GM20431 (cell line): ENCODE results near the gene SKIL.
"Not testable (repeated sequence)": the region's sequence is repeated elsewhere in the genome, so short reads cannot be mapped to it uniquely, and the experiment has no call there.

Source experiments
- in situ Hi-C: fragments of 300-500 bp; cut with MseI, MboI; formaldehyde crosslinking; loops from one replicate; pipeline ENCODE4 v1.15.0; 2020; ENCODE audit warnings: low sequenced_read_pairs; ENCODE audit not compliant: unreplicated experiment

The SKIL gene

DNA sequence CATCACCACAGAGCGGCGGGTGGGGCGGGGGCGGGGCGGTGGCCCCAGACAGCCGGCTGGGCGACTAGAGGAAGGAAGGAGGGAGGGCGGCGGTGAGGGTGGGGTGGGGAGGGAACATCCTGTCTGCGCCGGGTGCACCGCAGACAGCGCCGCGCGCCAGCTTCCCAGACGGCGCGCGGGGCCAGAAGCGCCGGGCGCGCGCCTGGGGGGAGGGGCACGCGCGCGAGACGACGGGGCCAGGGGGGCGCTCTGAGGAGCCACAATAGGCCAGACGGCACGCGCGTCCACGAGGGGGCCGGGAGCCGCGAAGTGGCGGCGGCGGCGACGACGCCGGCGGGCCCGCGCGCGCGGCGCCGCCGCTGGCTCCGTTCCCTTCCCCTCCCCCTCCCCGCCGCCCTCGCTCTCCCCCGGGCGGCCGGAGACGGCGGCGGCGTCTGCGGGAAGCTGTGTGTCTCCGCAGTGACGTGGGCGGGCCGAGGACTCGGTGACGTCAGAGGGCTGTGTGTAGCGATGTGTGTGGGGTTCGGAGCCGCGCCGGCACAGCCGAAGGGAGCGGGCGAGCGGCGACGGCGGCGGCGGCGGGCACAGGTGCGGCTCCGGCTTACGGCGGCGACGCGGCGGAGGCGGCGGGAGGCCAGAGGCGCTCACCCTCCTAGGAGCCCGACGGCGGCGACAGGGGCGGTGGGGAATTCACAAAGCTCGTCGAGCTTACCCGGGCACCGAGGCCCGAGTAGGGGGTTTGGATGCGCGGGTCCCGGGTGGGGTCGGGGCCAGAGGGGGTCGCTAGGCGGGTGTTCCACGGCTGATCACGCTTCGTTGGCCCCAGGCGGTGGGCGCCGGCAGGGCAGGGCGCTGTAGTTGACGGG, at the start of gene SKIL:
SKIL (plus strand) TSS at position 540 of the 866 bp plus-strand sequence. CDS start 2,617 bp downstream, outside the sequence.
- in situ Hi-C loops: no loop called here

DNA sequence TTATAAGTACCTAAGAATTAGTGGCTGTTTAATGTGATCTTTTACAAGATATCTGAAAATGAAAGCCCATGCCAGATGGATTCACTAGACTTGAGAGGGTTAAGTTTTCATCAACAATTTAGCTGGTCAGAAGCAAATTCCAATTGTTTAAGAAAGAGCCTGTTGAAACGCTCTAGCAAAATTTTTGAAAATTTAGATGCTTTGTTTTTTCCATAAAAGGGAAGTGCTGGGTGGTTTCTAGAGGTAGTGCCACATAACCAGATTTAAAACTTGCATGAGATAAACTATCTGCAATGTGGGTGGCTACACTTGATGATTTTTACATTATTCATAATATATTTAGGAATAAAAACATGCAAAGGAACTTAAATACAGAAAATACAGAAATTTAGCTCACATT, 48.5 kb upstream of the SKIL start:
- in situ Hi-C loops: loop anchor here (25.0 kb wide), 3 partner anchors 103 to 503 kb away; partner anchors contain the start of gene CLDN11

DNA sequence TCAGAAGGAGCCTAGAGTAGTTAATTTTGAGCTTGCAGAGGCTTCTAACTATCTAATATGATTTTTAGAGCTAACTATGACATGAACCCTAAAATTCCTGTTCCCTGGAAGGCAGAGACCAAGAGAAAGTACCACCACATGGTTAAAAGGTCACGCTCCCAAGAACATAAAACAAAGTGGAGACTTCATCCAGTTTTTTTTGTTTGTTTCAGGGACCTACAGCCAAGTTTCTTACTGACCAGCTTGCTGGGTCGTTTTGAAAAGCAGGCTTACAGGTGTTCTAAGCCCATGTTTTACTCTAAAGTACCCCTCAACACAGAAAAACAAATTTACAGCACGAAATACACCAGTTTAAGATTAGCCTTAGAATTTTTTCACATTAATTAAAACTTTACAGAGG, 39.6 kb upstream of the SKIL start:
- in situ Hi-C loops: loop anchor here (25.0 kb wide), 3 partner anchors 94 to 494 kb away; partner anchors contain the start of gene CLDN11

DNA sequence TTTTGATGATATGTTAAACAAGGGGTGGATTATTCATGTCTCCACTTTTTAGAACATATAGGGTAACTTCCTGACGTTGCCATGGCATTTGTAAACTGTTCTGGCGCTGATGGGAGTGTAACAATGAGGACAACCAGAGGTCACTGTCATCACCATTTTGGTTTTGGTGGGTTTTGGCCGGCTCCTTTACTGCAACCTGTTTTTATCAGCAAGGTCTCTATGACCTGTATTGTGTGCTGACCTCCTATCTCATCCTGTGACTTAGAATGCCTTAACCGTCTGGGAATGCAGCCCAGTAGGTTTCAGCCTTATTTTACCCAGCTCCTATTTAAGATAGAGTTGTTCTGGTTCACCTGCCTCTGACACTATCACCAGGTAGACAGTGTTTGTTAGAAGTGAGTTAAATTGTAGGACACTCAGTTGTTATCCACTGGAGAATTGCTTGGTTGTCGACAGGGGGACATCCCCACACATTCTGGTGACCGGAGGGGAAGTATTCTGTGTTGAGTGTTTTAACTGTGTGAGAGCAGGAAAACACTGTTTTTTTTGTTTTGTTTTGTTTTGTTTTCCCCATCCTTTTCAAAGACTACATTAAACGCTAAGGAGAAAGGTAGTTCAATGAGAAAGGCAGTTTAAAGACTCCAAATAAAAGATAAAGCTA, 36.9 kb upstream of the SKIL start:
- in situ Hi-C loops: loop anchor here (25.0 kb wide), 3 partner anchors 92 to 492 kb away; partner anchors contain the start of gene CLDN11

DNA sequence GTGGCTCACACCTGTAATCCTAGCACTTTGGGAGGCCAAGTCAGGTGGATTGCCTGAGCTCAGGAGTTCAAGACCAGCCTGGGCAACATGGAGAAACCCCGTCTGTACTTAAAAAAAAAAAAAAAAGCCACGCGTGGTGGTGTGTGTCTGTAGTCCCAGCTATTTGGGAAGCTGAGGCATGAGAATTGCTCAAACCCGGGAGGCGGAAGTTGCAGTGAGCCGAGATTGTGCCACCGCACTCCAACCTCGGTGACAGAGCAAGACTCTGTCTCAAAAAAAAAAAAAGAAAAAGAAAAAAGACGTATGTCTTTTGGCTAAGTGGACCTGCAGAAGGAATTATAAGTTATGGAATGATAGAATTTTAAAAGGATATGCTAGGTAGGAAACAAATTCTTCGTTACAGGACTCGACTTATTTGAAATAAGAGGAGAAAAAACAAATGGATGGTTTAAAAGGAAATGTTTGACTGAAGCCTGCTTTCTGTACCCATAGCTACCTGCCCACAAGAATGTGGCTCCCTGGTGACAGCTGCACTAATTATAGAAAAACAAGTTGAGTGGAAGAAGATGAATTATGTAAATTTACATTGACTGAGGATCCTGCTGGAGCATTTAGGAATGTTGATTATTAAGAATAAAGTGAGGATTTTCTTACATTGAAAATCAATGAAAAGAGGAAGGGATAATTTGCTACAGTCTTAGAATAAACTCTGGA, 36.0 kb upstream of the SKIL start:
- in situ Hi-C loops: loop anchor here (25.0 kb wide), 3 partner anchors 91 to 491 kb away; partner anchors contain the start of gene CLDN11

DNA sequence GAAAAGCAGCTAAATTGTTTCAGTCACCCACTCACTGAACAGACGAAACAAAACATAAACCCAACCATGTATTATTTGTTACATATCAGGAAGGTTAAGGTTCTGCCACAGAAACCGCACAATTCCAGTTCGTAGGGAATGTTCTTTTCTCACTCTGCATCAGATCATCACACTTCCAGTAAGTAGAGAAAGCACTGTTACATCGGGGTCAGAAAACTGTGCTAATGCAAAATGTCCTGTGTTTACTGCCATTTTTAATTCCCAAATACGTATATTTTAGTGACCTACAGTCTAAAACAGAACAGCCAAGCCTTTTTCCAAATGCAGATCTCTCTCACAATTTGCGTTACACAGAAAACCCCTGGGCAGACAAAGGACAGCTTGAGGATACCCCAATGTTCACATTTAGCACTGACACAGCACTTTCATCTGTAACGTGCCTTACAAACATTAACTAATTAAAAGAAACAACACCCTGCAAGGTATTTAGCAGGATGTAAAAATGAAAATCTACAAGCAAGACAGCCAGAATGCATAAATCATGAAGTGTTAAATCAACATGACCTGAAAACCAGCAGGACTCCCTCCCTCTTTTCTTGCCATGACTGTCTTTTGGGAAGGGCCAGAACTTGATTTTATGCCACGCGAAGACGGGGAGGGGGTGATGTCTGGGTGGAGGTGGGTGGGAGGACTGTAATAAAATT, 34.8 kb upstream of the SKIL start:
- in situ Hi-C loops: loop anchor here (25.0 kb wide), 3 partner anchors 90 to 490 kb away; partner anchors contain the start of gene CLDN11

DNA sequence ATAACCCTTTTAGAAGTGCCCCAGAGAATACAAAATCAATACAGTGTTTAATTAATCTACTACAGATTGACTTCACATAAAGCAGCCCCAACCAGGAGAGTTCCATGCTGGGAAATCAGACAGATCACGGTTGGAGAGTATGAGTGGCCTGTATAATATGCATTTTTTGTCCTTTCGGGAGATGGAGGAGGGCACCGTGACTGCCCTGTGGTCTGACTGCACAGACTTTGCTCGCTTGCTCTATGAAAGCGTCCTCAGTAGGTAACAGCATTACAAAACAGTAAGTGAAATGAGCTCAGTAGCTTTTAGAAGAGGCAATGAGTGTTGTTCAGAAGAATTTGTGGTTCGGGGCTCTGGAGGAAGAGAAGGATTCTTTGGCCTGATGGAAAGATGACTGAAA, 34.2 kb upstream of the SKIL start:
- in situ Hi-C loops: loop anchor here (25.0 kb wide), 3 partner anchors 89 to 489 kb away; partner anchors contain the start of gene CLDN11

DNA sequence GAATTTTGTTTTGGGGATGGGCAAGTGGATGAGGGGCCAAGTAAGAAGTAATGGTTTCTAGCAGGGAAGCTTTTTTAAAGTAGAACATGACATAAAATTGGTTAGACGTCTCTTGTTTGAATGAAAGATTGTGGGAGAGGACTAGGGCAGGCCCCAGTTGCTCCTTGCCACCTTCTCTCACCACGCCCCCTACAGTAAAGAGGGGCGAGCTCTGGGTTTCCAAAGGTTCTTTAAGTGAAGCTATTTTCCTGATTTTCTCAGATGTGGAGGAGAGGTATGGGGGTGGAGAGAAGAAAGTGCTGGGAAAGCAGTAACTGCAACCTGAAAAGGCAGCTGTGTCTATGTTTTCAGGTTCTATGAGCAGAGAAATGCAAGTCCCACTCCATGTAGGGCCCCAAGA, 32.6 kb upstream of the SKIL start:
- in situ Hi-C loops: loop anchor here (25.0 kb wide), 3 partner anchors 87 to 487 kb away; partner anchors contain the start of gene CLDN11

- in situ Hi-C loops: no loop called here
Measured at GRCh38 chr3:170327040-170327808, 30.3 kb upstream of the SKIL start.

- in situ Hi-C loops: not testable (repeated sequence)
Measured at GRCh38 chr3:170327868-170328548, 29.5 kb upstream of the SKIL start.

GRCh38 chr3:170330366-170330765, 27.1 kb upstream of the SKIL start:
- in situ Hi-C loops: no loop called here

GRCh38 chr3:170331143-170331542, 26.4 kb upstream of the SKIL start:
- in situ Hi-C loops: no loop called here

DNA sequence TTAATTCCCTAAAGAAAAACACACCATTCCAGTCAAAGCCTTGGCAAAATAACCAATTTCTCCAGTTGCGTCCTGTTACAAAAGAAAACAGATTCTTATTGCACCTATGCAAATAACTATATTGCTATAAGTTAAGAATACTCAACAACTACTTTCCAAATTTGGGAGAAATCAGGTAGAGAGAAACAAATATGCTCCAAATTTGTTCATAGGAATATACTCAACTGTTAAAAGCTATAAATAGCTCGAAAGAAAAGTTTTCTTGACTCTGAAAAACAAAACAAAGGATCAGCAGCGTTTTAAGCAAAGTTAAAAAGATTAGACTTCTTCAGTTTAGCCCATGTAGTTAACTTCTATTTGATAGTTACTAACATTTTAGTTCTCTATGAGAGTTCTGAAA, 20.1 kb upstream of the SKIL start:
- in situ Hi-C loops: no loop called here

- in situ Hi-C loops: no loop called here
Measured at GRCh38 chr3:170338690-170339340, 18.7 kb upstream of the SKIL start.

DNA sequence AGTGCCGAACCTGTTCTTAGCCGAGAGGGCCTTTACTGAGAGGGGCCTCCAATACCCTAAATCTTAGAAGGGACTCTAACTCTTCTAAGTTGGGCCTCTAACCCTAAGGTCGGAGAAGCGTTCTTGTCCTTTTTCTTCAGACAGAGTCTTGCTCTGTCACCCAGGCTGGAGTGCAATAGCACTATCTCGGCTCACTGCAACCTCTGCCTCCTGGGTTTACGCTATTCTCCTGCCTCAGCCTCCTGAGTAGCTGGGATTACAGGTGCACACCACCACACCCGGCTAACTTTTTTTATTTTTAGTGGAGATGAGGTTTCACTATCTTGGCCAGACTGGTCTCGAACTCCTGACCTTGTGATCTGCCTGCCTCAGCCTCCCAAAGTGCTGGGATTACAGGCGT, 15.2 kb upstream of the SKIL start:
- in situ Hi-C loops: not testable (repeated sequence)

GRCh38 chr3:170343859-170344258, 13.7 kb upstream of the SKIL start:
- in situ Hi-C loops: not testable (repeated sequence)

DNA sequence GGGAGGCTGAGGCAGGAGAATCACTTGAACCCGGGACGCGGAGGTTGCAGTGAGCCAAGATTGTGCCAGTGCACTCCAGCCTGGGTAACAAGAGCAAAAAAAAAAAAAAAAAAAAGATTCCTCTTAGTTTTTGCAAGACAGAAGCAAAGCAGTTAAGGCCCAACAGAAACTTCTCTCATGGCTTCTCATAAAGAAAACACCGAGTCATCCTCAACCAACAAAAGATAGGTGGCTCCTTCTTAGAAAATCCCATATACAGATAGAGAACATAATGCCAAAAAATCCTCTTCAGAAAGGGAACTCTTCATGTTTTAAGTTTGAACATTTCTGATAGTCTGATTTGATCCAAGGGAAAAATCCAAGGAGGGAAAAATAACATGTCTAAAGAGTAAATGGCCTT, 12.5 kb upstream of the SKIL start:
- in situ Hi-C loops: no loop called here
